ENCODE measurements around the gene HIRIP3.
"Not testable (repeated sequence)": the region's sequence is repeated elsewhere in the genome, so short reads cannot be mapped to it uniquely, and the experiment has no call there.

Gene HIRIP3

DNA sequence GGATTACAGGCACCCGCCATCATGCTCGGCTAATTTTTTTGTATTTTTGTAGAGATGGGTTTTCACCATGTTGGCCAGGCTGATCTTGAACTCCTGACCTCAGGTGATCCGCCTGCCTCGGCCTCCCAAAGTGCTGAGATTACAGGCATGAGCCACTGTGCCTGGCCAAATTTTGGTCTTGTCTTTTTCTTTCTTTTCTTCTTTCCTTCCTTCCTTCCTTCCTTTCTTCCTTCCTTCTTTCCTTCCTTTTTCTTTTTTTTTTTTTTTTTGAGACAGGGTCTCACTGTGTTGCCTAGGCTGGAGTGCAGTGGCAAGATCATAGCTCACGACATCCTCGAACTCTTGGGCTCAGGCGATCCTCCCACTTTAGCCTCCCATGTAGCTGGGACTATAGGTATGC is 20.0 kb upstream of the HIRIP3 start:
- DNase-seq, result not testable (repeated sequence)

DNA sequence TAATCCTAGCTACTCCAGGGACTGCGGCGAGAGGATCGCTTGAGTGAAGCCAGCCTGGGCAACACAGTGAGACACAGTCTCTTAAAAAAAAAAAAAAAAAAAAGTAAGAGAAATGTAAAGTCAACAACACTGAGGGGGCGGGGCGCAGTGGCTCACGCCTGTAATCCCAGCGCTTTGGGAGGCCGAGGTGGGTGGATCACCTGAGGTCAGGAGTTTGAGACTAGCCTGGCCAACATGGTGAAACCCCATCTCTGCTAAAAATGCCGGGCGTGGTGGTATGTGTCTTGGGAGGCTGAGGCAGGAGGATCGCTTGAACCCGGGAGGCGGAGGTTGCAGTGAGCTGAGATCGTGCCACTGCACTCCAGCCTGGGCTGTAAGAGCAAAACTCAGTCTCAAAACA is 17.2 kb upstream of the HIRIP3 start:
- DNase-seq, result not testable (repeated sequence)

DNA sequence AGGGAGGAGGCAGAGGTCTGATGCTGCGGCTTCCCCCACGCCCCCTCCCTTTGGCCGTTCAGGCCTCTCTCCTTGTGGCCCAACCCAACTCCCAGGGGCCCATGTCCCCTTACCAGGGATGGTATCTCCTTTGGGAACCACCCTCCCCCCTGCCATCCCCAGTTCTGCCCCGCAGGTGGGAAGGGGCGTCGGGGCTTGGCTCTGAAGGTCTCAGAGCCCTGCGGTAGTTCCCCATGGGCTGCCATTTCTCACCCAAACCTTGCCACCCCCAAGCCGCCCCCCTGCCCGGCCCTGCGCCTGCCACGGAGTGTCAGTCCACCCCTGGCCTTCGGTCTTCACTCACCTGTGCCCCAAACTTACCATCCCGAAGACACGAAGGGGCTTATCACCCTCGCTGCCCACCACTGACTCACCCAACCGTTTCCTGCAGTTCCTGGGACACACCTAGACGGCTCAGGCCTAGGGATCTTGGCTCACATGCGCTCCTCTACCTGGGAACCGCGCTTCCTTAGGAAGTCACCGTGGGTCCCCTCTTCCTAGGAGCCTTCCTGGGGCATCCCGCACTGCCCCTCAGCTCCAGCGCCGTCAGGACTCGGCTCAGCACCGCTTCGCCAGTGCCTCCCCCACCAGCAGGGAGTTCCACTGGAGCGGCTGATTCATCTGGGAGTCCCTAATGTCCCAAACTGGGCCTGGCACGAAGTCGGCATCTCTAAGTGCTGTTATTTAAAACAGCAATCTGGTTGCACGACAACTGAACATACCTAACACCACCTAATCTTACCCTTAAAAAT is 16.5 kb upstream of the HIRIP3 start:
- no peak for DNase-seq

DNA sequence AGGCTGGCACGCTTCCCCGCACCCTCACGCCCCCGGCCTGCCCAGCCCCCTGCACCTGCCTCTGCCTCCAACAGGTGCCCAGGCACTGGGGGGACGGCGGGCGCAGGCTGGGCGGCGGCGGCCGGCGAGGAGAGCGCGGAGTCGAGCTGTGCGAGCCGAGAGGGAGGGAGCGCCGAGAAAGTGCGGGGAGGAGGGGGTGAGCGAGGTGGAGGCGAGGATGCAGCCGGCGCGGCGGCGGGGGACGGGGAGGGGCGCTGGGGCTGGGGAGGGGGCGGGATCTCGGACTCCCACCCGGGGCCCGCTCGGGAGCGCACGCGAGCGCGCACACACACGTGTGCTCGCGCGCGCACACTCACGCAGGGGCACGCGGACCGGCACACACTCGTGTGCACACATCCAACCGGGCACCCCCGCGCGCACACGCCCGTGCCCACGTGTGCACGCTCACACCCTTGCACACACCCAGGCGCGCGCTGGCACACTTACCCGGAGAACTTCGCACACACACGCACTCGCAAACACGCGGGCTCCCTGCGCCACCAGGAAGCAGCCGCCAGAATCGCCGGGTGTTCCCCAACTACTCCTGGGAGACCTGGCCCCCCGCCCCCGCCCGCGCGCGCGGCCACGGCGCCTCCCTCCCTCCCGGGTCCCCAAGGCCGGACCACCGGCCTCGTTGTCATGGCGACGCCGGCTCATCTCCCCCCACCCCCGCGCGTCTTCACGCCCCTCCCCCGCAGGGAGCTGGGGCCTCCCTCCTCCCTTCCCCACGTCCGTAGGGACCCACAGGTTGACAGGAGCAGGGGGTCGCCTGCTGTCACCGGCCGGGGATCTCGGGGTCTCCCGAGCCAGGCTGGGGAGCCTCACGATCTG is 15.7 kb upstream of the HIRIP3 start, which contains the start of gene DOC2A:
TSS of gene DOC2A (minus strand) at position 184 of the 870 bp plus-strand sequence. CDS start 805 bp downstream, outside the sequence.
- DNase-seq, result peak; percentile 24 to 46

DNA sequence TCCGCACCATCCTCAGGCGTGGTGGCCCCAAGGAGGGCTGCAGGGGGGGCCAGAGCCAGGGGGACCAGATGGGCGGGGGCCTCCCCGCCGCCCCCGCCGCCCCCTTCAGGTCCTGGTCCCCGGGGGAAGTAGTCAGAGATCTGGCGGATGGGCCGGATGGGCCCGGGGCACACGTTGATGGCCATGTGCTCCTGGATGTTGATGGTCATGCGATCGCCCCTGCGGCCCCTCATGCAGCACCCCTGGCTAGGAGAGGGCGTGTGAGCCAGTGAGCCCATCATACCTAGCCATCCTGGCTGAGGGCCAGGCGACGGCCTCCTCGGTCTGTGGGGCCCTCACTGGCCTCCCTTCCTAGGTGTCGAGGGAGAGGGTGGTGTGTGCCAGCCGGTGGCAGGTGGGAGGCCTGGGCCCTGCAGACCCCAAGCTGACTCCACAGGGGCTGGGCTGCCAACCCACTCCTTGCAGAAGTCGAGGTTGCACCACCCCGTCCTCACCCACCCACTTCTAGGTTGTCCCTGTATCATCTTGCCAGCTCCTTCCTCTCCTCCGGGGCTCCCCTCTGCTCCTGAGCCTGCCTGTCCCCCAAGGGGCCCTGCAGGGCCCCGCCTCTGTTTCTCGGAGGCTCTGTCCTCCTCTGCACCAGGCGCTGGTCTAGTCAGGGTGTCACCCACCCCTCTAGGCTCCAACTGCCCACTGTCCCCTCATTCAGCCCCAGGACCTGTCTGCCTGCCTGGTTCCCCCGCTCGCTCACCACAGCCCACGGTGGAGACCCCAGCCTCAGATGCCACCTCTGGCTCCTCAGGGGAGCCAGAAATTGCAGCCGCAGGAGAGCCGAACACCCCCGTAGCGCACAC is 14.8 kb upstream of the HIRIP3 start:
- no peak for DNase-seq

DNA sequence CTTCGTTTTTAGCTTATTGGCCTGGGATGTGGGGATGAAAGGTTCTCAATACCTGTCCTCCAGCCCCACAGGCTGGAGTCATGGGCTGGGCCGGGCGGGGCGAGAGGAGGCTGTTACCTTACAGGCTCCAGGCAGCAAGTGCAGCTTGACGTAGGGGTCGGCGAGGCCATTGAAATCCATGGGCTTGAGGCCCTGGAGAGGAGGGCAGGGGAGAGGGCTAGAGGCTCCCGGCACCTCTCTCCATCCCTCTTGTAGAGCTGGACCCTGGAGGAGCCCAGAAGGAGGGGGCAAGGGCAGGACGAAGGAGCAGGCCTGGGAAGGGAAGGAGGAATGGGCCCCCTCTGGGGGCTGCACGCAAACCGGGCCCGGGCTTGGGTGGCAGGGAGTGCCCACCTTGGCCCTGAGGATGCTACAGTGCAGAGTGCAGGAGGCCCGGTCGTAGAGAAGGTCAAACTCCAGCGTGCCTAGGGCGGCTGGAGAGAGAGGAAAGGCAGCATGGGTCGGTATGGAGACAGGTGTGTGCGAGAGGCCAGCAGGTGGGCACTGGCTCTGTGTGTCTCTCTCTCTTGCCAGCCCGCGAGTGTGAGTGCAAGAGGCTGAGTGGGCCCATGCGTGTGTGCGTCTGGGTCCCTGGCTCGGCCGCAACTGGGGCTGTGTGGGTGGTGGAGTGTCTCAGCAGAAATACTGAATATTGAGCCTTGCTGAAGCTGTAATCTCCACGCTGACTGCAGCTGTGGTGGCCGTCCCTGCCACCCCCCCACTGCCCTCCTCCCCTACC is 13.9 kb upstream of the HIRIP3 start:
- DNase-seq, result no peak

DNA sequence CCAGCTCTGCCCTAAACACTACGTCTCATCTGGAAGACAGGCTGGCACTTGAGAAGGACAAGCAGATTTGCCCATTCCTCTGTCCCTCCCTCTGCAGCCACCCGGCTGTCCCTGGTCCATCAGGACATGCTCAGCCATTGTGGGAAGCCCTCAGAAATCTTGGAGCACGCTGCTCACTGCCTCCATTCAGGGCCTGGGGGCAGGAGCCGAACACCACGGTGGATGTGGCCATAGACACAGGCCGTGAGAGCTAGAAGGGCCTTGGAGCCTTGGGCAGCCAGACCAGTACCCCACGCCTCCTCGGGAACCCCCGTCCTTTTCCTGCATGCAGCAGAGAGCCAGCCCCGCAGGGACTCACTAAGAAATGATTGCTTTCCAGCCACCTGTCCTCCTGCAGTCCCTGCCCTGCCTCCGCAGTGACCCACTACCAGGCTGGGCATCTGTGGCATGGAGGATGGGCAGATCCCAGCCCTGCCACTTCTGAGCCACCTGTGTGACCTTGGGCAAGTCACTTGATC is 12.0 kb upstream of the HIRIP3 start:
- DNase-seq, result no peak

DNA sequence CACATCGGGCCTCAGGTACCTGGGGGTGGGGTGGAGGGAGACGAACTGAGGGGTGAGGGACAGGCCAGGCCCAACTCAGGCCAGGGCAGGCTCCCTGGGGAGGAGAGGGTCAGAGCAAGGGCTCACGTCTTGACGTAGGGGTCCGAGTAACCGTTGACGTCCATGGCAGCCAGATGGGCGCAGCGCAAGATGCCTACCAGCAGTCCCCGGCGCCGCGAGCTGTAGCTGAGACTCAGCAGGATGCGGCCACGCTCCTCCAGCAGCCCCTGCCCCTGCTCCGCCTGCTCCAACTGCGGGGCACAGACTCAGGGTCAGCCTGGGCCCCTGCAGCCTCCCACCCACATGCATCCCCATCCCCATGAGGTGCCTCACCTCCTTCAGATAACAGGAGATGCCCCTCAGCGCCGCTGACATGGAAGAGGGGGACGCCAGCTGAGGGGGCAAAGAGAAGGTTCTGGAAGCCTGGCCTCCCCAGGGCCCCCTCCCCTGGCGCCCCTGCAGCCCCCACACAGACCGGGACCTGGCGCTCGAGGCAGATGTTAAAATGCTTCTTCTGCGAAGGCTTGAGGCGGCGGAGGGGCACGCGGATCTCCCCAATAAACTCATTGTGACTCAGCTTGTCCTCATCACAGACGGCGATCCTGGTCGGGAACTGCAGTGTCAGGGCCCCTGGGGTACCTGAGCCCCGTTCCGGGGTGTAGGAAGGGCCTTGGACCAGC is 11.4 kb upstream of the HIRIP3 start:
- DNase-seq, result no peak

DNA sequence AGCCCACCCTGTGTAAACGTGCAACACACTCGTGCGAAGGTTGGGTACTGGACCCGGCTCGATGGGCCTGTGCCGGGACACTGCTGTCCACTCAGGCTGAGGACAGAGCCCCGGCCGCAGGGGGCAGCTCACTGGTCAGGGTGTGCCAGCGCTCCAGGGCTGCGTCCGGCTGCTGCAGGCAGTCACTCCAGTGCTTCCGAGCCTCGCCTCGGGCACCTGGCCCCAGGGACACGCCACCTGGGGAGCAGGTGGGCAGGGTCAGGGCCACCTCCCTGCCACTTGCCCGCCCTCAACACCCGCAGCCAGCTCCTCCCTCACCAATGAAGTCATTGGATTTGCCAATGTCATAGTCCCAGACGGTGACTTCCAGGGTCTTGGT is 10.7 kb upstream of the HIRIP3 start:
- no peak for DNase-seq

DNA sequence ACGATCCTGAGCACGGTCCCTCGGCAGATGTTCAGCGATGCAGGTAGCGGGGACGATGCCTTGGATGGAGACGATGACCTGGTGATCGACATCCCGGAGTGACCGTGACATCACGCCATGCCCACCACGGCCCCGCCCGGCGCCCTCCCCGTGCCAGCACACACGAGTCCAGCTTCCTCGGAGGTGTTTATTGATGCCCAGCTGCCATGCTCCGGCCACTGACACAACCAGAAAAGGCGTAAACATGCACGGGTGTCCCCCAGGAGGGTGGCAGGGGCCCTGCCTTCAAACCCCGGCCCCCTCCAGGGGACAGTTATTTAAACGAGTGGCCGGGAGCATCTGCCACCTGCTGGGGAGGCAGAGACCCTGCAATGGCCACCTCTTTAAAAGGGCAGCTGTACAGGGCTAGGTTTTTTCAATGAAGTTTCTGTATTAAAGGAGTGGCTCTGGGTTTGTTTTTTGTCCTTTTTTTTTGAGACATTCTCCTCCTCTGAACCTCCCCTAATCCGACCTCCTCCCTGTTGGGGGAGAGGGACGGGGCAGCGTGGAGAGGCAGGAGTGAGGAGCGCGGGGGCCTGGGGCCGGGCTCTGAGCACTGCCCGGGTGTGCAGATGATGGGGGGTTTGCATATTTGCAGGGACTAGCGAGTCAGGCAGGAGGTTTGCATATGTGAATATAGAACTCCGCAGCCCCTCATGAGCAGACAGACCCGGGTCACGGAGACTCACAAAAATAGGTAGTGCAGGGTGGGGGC is 10.1 kb upstream of the HIRIP3 start:
- DNase-seq, result peak; percentile 40 to 48

DNA sequence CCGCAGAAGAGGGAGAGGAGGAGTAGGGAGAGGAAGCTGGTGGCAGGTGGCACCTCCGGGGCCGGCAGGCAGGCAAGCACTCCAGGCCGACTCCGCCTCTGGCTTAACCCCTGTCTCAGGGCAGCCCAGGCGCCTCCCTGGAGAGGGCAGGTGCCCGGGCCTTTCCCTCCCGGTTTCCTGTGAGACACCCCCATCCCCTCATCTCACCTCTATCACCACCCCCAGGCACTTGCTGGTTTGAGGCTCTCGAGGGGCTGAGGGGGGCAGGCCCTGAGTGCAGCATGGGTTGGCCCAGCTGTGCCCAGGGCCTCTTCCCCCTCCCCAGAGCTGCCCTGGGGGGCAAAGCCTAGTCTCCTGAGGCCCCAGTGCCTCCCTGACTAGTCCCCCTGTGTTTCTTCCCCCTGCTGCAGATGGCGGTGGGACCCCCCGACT is 9.4 kb upstream of the HIRIP3 start:
- no peak for DNase-seq

DNA sequence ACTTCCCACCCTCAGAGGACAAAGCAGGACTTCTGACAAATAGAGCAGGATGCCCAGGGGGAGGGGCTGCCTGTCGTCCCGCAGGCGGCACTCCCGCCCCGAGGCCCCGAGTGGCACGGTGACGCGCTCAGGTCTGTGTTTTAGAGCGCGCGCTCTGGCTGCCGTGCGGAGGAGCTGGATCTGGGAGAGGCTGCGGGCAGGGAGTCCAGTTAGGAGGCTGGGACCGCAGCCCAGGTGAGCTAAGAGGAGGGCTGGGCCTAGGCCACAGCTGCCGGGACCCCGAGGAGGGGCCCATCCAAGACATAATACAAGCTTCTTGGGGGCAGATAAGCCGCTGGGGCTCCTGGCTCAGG is 9.0 kb upstream of the HIRIP3 start:
- no peak for DNase-seq

DNA sequence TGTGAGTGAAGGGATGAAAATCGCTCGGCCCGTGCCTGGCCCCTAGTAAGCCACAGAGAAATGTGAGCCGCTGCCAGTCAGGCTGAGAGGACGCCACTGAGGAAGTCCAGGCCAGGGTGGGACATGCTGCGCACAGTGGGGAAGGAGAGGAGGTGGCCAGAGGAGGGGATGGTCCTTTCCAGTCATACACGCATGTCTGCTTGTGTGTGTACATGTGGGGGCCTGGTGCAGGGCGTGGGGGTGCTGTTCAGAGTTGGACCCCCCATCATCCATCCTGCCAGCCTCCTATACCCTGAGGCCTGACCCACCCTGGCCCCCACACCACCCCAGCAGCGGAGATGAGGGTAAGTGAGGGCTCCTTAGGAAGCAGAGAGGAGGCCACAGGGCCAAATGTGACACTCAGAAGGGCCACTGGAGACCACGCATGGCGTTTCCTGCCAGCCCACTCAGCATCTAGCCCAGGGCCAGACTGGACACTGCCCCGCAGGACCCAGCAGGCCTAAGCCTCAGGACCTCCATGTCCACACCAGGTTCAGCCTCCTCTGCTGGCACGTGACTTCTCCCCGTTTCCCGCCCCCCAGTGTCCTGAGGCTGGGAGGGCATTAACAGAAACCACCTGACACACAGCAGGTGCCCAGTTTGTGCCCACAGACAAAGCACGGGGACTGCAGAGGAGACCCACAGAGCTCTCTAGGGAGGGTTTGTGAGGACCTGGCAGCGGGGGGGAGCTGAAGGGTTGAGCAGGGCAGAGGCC is 8.4 kb upstream of the HIRIP3 start:
- no peak for DNase-seq

DNA sequence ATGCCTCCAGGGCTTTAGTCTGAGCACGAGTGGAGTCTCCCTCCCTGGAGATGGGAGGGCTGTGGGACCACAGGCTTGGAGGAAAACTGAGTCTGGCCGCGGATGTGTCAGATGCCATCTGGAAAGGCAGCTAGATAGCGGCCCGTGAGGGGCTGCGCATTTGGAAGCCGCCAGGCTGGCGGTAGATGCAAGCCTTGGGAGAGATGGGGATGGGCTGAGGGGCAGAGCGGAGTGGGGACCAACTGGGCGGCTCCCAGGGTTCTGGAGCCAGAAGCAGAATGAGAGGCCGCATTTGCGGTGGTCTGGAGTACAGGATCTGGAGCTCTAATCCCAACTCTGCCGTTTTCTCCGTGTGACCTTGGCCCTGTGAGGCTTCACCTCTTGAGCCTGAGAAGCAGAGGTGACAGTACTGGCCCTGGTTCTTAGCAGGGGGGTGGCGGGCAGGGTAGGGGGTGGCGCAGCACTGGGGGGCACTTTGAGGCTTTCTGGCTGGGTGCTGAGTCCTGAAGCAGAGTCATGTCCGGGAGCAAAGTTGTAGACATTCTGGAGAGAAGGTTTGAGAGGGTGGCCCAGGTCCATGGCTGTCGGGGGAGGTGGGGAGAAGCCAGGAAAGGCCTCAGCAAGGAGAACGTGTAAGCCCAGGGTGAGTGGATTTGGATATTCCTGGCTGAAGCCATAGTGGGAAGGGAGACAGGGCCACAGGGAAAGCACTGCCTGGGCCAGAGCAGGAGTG is 7.4 kb upstream of the HIRIP3 start:
- no peak for DNase-seq

DNA sequence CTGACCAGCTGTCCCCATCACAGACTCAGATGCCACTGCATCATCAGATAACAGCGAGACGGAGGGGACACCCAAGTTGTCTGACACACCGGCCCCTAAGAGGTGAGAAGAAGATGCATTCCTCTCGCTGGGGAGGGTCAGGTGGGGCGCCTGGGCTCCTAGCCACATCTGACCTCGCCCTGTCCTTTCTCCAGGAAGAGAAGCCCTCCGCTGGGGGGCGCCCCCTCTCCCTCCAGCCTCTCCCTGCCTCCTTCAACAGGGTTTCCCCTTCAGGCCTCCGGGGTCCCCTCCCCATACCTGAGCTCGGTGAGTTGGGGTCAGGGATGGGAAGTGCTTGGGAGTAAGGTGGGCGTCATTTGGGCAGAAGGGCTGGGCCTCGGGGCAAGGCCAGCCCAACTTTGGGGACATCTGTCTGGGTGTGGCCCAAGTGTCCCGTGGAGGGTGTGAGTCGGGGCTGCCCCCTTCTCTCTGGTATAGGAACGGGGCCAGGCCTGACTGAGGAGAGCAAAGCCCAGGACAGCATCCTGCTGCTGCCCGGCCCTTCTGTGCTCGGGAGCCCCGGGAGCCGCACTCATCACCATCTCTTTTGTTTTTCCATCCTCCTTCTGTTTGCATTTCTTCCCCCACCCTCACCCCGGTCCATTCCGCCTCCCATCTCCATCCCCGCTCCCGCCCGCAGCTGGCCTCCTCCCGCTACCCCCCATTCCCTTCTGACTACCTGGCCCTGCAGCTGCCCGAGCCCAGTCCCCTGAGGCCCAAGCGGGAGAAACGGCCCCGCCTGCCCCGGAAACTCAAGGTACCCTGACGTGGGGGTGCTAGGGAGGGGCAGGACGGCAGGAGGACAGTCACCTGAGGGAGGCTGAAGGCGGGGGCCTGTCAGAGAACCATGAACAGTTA is 5.6 kb upstream of the HIRIP3 start:
- DNase-seq, result no peak

DNA sequence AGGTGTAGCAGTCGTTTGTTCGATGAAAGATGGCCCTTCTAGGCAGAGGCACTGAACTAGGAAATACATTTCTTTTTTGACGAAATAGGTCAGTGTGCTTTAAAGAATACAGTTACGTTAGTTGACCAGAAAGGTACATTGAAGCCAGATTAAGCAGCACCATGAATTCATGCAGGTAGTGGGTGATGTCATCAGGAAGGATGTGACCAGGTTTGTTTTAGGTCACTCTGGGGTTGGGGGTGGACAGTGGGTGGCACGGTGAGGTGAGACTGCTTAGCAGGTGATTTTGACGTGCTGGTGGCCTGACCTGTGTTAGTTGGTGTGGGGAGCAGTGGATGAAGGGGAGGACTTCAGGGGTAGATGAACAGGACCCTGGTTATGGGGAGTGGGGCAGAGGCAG is 4.2 kb upstream of the HIRIP3 start:
- DNase-seq, result no peak

DNA sequence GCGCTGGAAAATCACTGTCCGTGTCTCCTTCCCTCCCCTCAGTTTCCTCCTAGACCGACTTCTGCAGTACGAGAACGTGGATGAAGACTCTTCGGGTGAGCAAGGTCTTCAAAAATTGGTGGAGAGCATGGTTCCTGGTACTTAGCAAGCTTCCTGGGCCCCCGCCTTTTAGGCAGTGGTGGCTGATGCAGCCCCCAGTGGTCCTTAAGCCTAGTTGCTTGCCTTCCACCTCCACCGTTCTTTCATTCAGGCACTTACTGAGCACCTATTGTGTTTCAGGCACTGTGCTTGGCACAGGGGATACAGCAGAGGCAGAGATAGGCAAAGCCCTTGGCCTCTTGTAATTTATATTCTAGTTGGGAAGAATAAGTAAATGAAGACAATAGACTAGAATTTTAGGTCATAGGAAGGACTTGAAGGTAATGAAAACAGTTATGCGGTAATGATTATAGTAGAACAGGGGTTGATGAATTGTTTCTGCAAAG is 1.4 kb upstream of the HIRIP3 start:
- DNase-seq, result no peak
